HG02981 (cell line): ENCODE results near the gene KRT2.

Experiments
- ATAC-seq: cut with Tn5 transposase; IDR thresholded peaks from one replicate; pipeline ENCODE4 v1.9.1; 2021; ENCODE audit warnings: mild to moderate bottlenecking, moderate library complexity; ENCODE audit not compliant: unreplicated experiment

KRT2 gene

GRCh38 chr12:52667509-52667908 is 15.5 kb upstream of the KRT2 start:
- ATAC-seq: no peak

GRCh38 chr12:52666471-52666870 is 14.5 kb upstream of the KRT2 start:
- ATAC-seq: no peak

GRCh38 chr12:52663420-52663819 is 11.4 kb upstream of the KRT2 start:
- ATAC-seq: no peak

GRCh38 chr12:52662918-52663229 is 10.9 kb upstream of the KRT2 start:
- ATAC-seq: no peak

- ATAC-seq: no peak
Observed at GRCh38 chr12:52662093-52662917, 10.3 kb upstream of the KRT2 start.

GRCh38 chr12:52661668-52662067 is 9.7 kb upstream of the KRT2 start:
- no peak for ATAC-seq

- no peak for ATAC-seq
Observed at GRCh38 chr12:52660934-52661499, 9.0 kb upstream of the KRT2 start.

- no peak for ATAC-seq
Observed at GRCh38 chr12:52659951-52660350, 7.9 kb upstream of the KRT2 start.

- ATAC-seq: no peak
Observed at GRCh38 chr12:52659395-52659794, 7.4 kb upstream of the KRT2 start.

- no peak for ATAC-seq
Observed at GRCh38 chr12:52658196-52658595, 6.2 kb upstream of the KRT2 start.

GRCh38 chr12:52657250-52657902 is 5.4 kb upstream of the KRT2 start:
- ATAC-seq: no peak

- no peak for ATAC-seq
Observed at GRCh38 chr12:52656616-52657015, 4.6 kb upstream of the KRT2 start.

- no peak for ATAC-seq
Observed at GRCh38 chr12:52655720-52656124, 3.7 kb upstream of the KRT2 start.

- no peak for ATAC-seq
Observed at GRCh38 chr12:52655251-52655650, 3.2 kb upstream of the KRT2 start.

GRCh38 chr12:52650520-52651081 is 1.4 kb downstream of the KRT2 start:
- no peak for ATAC-seq

GRCh38 chr12:52649066-52649465 is 2.9 kb downstream of the KRT2 start:
- no peak for ATAC-seq

- no peak for ATAC-seq
Observed at GRCh38 chr12:52648012-52648550, 3.9 kb downstream of the KRT2 start.

- no peak for ATAC-seq
Observed at GRCh38 chr12:52647601-52648000, 4.4 kb downstream of the KRT2 start.

- ATAC-seq: no peak
Observed at GRCh38 chr12:52646613-52647012, 5.4 kb downstream of the KRT2 start.

- no peak for ATAC-seq
Observed at GRCh38 chr12:52645982-52646381, 6.0 kb downstream of the KRT2 start.

- ATAC-seq: no peak
Observed at GRCh38 chr12:52645120-52645761, 6.8 kb downstream of the KRT2 start.
